ENCODE measurements around the gene NDUFB1.

Gene NDUFB1

GRCh38 chr14:92121670-92122350 lies at the start of gene NDUFB1, which contains the start of gene CPSF2:
NDUFB1 (minus strand) TSS chr14:92121706; CDS start chr14:92117637, 4,069 bp downstream.
CPSF2 (plus strand) TSS chr14:92121969; CDS start chr14:92130985, 9,016 bp downstream.
- peak; percentile 65 for TF ChIP-seq CTCF (IDR thresholded peaks at IDR 0.05)
- Histone ChIP-seq H3K4me3 (ENCODE audit: low read depth in 1 of 2, low read length in 1 of 2) (peak within 1 kb of the TSS; percentile 83 to 94), H3K4me1 (ENCODE audit: control insufficient read depth in 1 of 2, insufficient read depth in 1 of 2, low read depth in 1 of 2, low read length in 1 of 2) (peaks cover 22 to 34% of the 10 kb centered on the region in 2 experiments), H3K9me3 (no peaks in the 10 kb centered on the region), H3K27ac (peak within 1 kb of the TSS; percentile 93), H3K27me3 (no peaks in the 10 kb centered on the region), H3K36me3 (peaks cover 26% of the 10 kb centered on the region)

- Histone ChIP-seq H3K27me3 (no peaks in the 10 kb centered on the region), H3K27ac (no peak overlapping the region), H3K36me3 (peaks cover 58% of the 10 kb centered on the region), H3K4me1 (ENCODE audit: control insufficient read depth in 1 of 2, insufficient read depth in 1 of 2, low read depth in 1 of 2, low read length in 1 of 2) (no peaks in the 10 kb centered on the region), H3K9me3 (no peaks in the 10 kb centered on the region), H3K4me3 (ENCODE audit: low read depth in 1 of 2, low read length in 1 of 2) (no peak overlapping the region)
- no peak for TF ChIP-seq CTCF (IDR thresholded peaks at IDR 0.05)
Measured at GRCh38 chr14:92164958-92165357, 43.5 kb upstream of the NDUFB1 start.

GRCh38 chr14:92161521-92161920 lies 40.0 kb upstream of the NDUFB1 start:
- H3K9me3 ChIP-seq = no peaks in the 10 kb centered on the region
- no peak overlapping the region for H3K4me3 ChIP-seq (ENCODE audit: low read depth in 1 of 2, low read length in 1 of 2)
- no peaks in the 10 kb centered on the region for H3K4me1 ChIP-seq (ENCODE audit: control insufficient read depth in 1 of 2, insufficient read depth in 1 of 2, low read depth in 1 of 2, low read length in 1 of 2)
- no peak overlapping the region for H3K27ac ChIP-seq
- peaks cover 80% of the 10 kb centered on the region for H3K36me3 ChIP-seq
- TF ChIP-seq CTCF (IDR thresholded peaks at IDR 0.05) = no peak
- no peaks in the 10 kb centered on the region for H3K27me3 ChIP-seq

- Histone ChIP-seq H3K9me3 (no peaks in the 10 kb centered on the region), H3K27me3 (no peaks in the 10 kb centered on the region), H3K4me1 (ENCODE audit: control insufficient read depth in 1 of 2, insufficient read depth in 1 of 2, low read depth in 1 of 2, low read length in 1 of 2) (no peaks in the 10 kb centered on the region), H3K36me3 (peaks cover 88% of the 10 kb centered on the region), H3K4me3 (ENCODE audit: low read depth in 1 of 2, low read length in 1 of 2) (no peak overlapping the region), H3K27ac (peak overlapping the region; percentile 26)
- TF ChIP-seq CTCF (IDR thresholded peaks at IDR 0.05) = no peak
Measured at GRCh38 chr14:92160619-92161018, 39.1 kb upstream of the NDUFB1 start.

- TF ChIP-seq CTCF (IDR thresholded peaks at IDR 0.05) = no peak
- Histone ChIP-seq H3K27ac (no peak overlapping the region), H3K27me3 (no peaks in the 10 kb centered on the region), H3K9me3 (no peaks in the 10 kb centered on the region), H3K36me3 (peaks cover 54% of the 10 kb centered on the region), H3K4me1 (ENCODE audit: control insufficient read depth in 1 of 2, insufficient read depth in 1 of 2, low read depth in 1 of 2, low read length in 1 of 2) (no peaks in the 10 kb centered on the region), H3K4me3 (ENCODE audit: low read depth in 1 of 2, low read length in 1 of 2) (no peak overlapping the region)
Measured at GRCh38 chr14:92154283-92154942, 32.9 kb upstream of the NDUFB1 start.

Measured in neutrophil (primary cell).